MG63 (cell line): ENCODE measurements around the gene TRIO. TPM values are rescaled to one million over a fixed set of nuclear protein-coding genes. Genes with fewer than 3 reads are reported as not detected.

ENCODE experiments used
- DNase-seq: peaks from one replicate; pipeline ENCODE4 v3.0.0-alpha.2; 2020
- H3K27me3 ChIP-seq: fragments of 250-450 bp; sonication (Bioruptor Pico); 2 replicates; pipeline ENCODE4 v1.5.1; 2020; ENCODE audit warnings: mild to moderate bottlenecking, moderate library complexity
- H3K36me3 ChIP-seq: fragments of 250-450 bp; sonication (Bioruptor Pico); 2 replicates; pipeline ENCODE4 v1.5.1; 2020; ENCODE audit warnings: mild to moderate bottlenecking, moderate library complexity
- H3K4me3 ChIP-seq: fragments of 250-450 bp; sonication (Bioruptor Pico); 2 replicates; pipeline ENCODE4 v1.5.1; 2020; ENCODE audit warnings: mild to moderate bottlenecking, moderate library complexity
- H3K9me3 ChIP-seq: fragments of 250-450 bp; sonication (Bioruptor Pico); 2 replicates; pipeline ENCODE4 v1.5.1; 2020; ENCODE audit warnings: mild to moderate bottlenecking, moderate library complexity
- total RNA-seq: library from RNA; depleted of rRNA; stranded (reverse); fragments of >200 nt; shearing (Covaris generic); gene quantifications from 2 replicates; pipeline ENCODE4 v1.2.3, GENCODE V29; 2014; ENCODE audit warnings: low replicate concordance

The TRIO gene
- total RNA-seq, 1 experiment from 2014 or later: 123 TPM

- Histone ChIP-seq H3K36me3 (peaks cover 41% of the 10 kb centered on the region), H3K4me3 (no peak overlapping the region), H3K9me3 (no peaks in the 10 kb centered on the region), H3K27me3 (no peaks in the 10 kb centered on the region)
- no peak for DNase-seq
These were observed 27.9 kb downstream of the TRIO start for GRCh38 chr5:14171046-14171445.

GRCh38 chr5:14171621-14172020 is 28.5 kb downstream of the TRIO start:
- H3K4me3 ChIP-seq: no peak overlapping the region
- DNase-seq: peak; percentile 47
- H3K9me3 ChIP-seq: no peaks in the 10 kb centered on the region
- no peaks in the 10 kb centered on the region for H3K27me3 ChIP-seq
- peaks cover 38% of the 10 kb centered on the region for H3K36me3 ChIP-seq

- no peaks in the 10 kb centered on the region for H3K9me3 ChIP-seq
- no peak overlapping the region for H3K4me3 ChIP-seq
- no peaks in the 10 kb centered on the region for H3K27me3 ChIP-seq
- H3K36me3 ChIP-seq: peaks cover 35% of the 10 kb centered on the region
- no peak for DNase-seq
These were observed 29.1 kb downstream of the TRIO start for GRCh38 chr5:14172149-14172795.

GRCh38 chr5:14173377-14174229 is 30.5 kb downstream of the TRIO start:
- H3K36me3 ChIP-seq: peaks cover 34% of the 10 kb centered on the region
- no peak for DNase-seq
- H3K4me3 ChIP-seq: no peak overlapping the region
- no peaks in the 10 kb centered on the region for H3K9me3 ChIP-seq
- no peaks in the 10 kb centered on the region for H3K27me3 ChIP-seq

GRCh38 chr5:14174230-14174636 is 31.1 kb downstream of the TRIO start:
- DNase-seq: no peak
- Histone ChIP-seq H3K27me3 (no peaks in the 10 kb centered on the region), H3K4me3 (no peak overlapping the region), H3K9me3 (no peaks in the 10 kb centered on the region), H3K36me3 (peaks cover 34% of the 10 kb centered on the region)

- Histone ChIP-seq H3K9me3 (no peaks in the 10 kb centered on the region), H3K27me3 (no peaks in the 10 kb centered on the region), H3K36me3 (peaks cover 29% of the 10 kb centered on the region), H3K4me3 (no peak overlapping the region)
- DNase-seq: no peak
These were observed 32.2 kb downstream of the TRIO start for GRCh38 chr5:14175381-14175780.

GRCh38 chr5:14176888-14177287 is 33.7 kb downstream of the TRIO start:
- H3K36me3 ChIP-seq: peaks cover 29% of the 10 kb centered on the region
- no peak for DNase-seq
- no peaks in the 10 kb centered on the region for H3K9me3 ChIP-seq
- no peaks in the 10 kb centered on the region for H3K27me3 ChIP-seq
- H3K4me3 ChIP-seq: no peak overlapping the region

- Histone ChIP-seq H3K4me3 (no peak overlapping the region), H3K36me3 (peaks cover 23% of the 10 kb centered on the region), H3K27me3 (no peaks in the 10 kb centered on the region), H3K9me3 (no peaks in the 10 kb centered on the region)
- DNase-seq: no peak
These were observed 34.5 kb downstream of the TRIO start for GRCh38 chr5:14177634-14178033.

- Histone ChIP-seq H3K4me3 (no peak overlapping the region), H3K27me3 (no peaks in the 10 kb centered on the region), H3K9me3 (no peaks in the 10 kb centered on the region), H3K36me3 (peaks cover 21% of the 10 kb centered on the region)
- DNase-seq: no peak
These were observed 34.9 kb downstream of the TRIO start for GRCh38 chr5:14178091-14178490.

- peak; percentile 93 for DNase-seq
- Histone ChIP-seq H3K27me3 (no peaks in the 10 kb centered on the region), H3K9me3 (no peaks in the 10 kb centered on the region), H3K4me3 (no peak overlapping the region), H3K36me3 (peaks cover 17% of the 10 kb centered on the region)
These were observed 35.6 kb downstream of the TRIO start for GRCh38 chr5:14178671-14179211.

- H3K9me3 ChIP-seq: no peaks in the 10 kb centered on the region
- H3K27me3 ChIP-seq: no peaks in the 10 kb centered on the region
- H3K36me3 ChIP-seq: peaks cover 19% of the 10 kb centered on the region
- DNase-seq: peak; percentile 57
- H3K4me3 ChIP-seq: no peak overlapping the region
These were observed 36.3 kb downstream of the TRIO start for GRCh38 chr5:14179446-14179845.

GRCh38 chr5:14180437-14180836 is 37.3 kb downstream of the TRIO start:
- H3K36me3 ChIP-seq: peaks cover 22% of the 10 kb centered on the region
- DNase-seq: no peak
- no peaks in the 10 kb centered on the region for H3K27me3 ChIP-seq

GRCh38 chr5:14181299-14181968 is 38.3 kb downstream of the TRIO start:
- no peak overlapping the region for H3K4me3 ChIP-seq
- H3K27me3 ChIP-seq: no peaks in the 10 kb centered on the region
- H3K36me3 ChIP-seq: peaks cover 22% of the 10 kb centered on the region
- no peak for DNase-seq
- H3K9me3 ChIP-seq: no peaks in the 10 kb centered on the region

More at GRCh38 chr5:14180437-14180836, 37.3 kb downstream of the TRIO start:
- no peaks in the 10 kb centered on the region for H3K9me3 ChIP-seq
- H3K4me3 ChIP-seq: no peak overlapping the region

- H3K4me3 ChIP-seq: no peak overlapping the region
- no peak for DNase-seq
These were observed 39.6 kb downstream of the TRIO start for GRCh38 chr5:14182761-14183160.

GRCh38 chr5:14183187-14183939 is 40.2 kb downstream of the TRIO start:
- Histone ChIP-seq H3K27me3 (no peaks in the 10 kb centered on the region), H3K9me3 (no peaks in the 10 kb centered on the region), H3K4me3 (no peak overlapping the region), H3K36me3 (peaks cover 19% of the 10 kb centered on the region)
- DNase-seq: peak; percentile 49

More at GRCh38 chr5:14182761-14183160, 39.6 kb downstream of the TRIO start:
- no peaks in the 10 kb centered on the region for H3K27me3 ChIP-seq
- peaks cover 18% of the 10 kb centered on the region for H3K36me3 ChIP-seq
- H3K9me3 ChIP-seq: no peaks in the 10 kb centered on the region

GRCh38 chr5:14184082-14184481 is 40.9 kb downstream of the TRIO start:
- no peak overlapping the region for H3K4me3 ChIP-seq

More at GRCh38 chr5:14184082-14184481, 40.9 kb downstream of the TRIO start:
- H3K9me3 ChIP-seq: no peaks in the 10 kb centered on the region
- peaks cover 19% of the 10 kb centered on the region for H3K36me3 ChIP-seq
- H3K27me3 ChIP-seq: no peaks in the 10 kb centered on the region
- DNase-seq: no peak
